GM21619 (cell line): Measurements from ENCODE around the gene RASL10A.
"Not testable (repeated sequence)": the region's sequence is repeated elsewhere in the genome, so short reads cannot be mapped to it uniquely, and the experiment has no call there.

Experiments used
- ATAC-seq: cut with Tn5 transposase; IDR thresholded peaks from one replicate; pipeline ENCODE4 v1.9.1; 2021; ENCODE audit not compliant: unreplicated experiment

Gene RASL10A, protein sequence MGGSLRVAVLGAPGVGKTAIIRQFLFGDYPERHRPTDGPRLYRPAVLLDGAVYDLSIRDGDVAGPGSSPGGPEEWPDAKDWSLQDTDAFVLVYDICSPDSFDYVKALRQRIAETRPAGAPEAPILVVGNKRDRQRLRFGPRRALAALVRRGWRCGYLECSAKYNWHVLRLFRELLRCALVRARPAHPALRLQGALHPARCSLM

GRCh38 chr22:29315286-29316140 is at the start of gene RASL10A:
Gene RASL10A (minus strand): TSS chr22:29315697. CDS start chr22:29315246, 451 bp downstream.
- ATAC-seq: no peak

DNA sequence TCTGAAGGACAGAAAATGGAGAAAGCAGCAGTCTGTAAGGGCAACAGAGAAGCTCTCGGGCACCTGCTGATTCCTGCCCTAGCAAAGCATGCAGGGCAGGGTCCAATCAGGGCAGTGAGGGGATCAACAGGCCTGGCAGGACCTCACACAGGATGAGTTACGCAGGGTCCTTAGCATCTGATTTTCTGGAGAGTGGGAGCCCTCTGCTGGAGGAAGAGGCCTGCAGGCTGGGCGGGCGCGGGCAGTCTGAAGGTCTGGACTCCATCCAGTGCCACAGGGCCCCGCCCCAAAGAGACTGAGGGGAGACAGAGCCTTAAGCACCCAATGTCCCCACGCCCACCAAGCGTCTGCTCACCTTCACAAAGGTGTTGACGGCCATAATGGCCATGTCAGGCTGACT is 44.0 kb upstream of the RASL10A start:
- no peak for ATAC-seq

DNA sequence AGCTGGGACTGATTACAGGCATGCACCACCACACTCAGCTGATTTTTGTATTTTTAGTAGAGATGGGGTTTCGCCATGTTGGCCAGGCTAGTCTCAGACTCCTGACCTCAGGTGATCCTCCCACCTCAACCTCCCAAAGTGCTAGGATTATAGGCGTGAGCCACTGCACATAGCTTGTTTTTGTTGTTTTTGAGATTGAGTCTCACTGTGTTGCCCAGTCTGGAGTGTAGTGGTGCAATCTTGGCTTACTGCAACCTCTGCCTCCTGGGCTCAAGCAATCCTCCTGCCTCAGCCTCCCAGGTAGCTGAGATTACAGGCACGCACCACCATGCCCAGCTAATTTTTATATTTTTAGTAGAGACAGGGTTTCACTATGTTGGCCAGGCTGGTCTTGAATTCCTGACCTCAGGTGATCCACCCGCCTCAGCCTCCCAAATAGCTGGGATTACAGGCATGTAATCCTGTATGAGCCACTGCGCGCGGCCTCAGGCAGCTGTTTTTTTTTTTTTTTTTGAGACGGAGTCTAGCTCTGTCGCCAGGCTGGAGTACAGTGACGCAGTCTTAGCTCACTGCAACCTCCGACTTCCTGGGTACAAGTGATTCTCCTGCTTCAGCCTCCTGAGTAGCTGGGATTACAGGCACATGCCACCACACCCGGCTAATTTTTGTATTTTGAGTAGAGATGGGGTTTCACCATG is 41.8 kb upstream of the RASL10A start:
- not testable (repeated sequence) for ATAC-seq

DNA sequence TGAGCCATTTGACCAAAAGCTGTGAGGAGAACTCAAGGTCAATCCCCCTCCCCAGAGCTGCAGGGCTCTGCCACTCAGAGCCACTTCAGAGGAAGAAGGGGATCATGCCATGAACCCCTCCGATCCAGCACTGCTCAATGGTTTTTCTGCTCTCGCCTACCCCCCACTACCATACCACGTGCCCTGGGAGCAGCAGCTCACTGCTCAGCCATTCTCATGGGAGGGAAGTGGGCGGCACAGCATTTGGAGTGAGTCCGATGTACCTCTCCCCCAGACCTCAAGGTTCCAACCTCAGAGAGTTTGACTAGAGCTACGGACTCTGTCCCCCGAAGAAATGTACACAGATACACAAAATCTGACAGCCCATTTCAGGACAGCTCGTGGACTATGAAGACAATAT is 38.4 kb upstream of the RASL10A start:
- no peak for ATAC-seq

- no peak for ATAC-seq
Measured at GRCh38 chr22:29353286-29353685, 37.8 kb upstream of the RASL10A start.

- ATAC-seq: no peak
Measured at GRCh38 chr22:29352778-29353177, 37.3 kb upstream of the RASL10A start.

GRCh38 chr22:29351891-29352290 is 36.4 kb upstream of the RASL10A start:
- no peak for ATAC-seq

DNA sequence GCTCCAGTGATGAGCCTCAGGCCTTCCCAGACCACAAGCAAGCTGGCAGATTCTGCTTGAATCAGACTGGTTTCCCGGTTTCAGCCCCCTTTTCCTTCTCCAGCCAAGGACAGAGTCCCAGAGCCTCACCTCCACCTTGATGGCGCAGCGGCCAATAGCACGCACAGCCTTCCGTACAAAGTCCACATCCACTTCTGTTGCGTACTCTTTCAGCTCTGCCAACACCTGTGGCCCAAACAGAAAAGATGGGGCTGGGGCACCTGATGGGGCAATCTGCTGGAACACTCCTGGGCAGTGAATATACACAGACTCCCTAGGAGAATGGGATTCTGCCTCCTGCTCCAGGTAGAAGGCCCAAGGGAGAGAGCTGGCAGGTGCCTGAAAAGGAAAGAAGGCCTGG is 35.5 kb upstream of the RASL10A start:
- ATAC-seq: no peak

GRCh38 chr22:29348956-29349355 is 33.5 kb upstream of the RASL10A start:
- ATAC-seq: no peak

DNA sequence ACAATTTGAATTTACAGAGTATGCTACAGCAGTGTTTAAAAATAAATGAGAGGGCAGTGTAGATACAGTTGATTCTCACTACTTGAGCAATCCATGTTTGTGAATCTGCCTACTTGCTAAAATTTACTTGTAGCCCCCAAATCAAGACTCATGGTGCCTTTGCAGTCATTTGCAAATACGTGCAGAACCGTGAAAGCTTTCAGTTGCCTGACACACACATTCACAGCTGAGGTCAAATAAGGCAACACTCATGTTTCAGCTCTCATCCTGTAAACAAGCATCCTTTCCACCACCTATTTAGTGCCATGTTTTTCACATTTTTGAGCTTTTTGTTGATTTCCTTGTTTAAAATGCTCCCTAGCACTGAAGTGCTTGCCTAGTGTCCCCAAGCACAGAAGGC is 32.5 kb upstream of the RASL10A start:
- ATAC-seq: no peak

- no peak for ATAC-seq
Measured at GRCh38 chr22:29346659-29347058, 31.2 kb upstream of the RASL10A start.

DNA sequence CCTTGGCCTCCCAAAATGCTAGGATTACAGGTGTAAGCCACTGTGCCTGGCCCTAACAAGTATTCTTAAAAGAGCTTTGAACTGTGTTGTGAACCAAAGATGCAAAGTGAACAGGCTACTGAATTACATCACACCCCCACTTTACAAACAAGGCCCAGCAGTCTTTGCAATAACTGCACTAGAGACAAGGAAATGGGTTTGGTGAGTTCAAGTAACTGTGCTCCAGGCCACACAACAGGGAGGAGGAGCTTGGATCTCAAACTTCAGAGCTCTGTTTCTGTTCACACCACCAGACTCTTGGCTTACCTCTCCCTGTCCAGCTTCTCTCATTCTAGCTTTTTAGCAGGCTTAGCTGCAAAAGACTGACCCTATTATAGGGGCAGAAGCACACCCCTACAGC is 30.4 kb upstream of the RASL10A start:
- no peak for ATAC-seq

DNA sequence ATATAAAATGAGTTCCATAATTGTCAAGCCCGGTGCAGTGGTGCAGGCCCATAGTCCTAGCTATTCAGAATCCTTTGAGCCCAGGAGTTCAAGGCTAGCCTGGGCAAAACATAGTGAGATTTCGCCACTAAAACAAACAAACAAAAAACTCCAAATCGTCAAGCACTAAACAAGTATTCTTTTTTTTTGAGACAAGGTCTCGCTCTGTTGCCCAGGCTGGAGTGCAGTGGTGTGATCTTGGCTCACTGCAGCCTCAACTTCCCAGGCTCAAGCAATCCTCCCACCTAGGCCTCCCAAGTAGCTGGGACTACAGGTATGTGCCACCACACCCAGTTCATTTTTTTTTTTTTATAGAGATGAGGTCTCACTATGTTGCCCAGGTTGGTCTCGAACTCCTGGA is 29.4 kb upstream of the RASL10A start:
- not testable (repeated sequence) for ATAC-seq

GRCh38 chr22:29344137-29344536 is 28.6 kb upstream of the RASL10A start:
- no peak for ATAC-seq

DNA sequence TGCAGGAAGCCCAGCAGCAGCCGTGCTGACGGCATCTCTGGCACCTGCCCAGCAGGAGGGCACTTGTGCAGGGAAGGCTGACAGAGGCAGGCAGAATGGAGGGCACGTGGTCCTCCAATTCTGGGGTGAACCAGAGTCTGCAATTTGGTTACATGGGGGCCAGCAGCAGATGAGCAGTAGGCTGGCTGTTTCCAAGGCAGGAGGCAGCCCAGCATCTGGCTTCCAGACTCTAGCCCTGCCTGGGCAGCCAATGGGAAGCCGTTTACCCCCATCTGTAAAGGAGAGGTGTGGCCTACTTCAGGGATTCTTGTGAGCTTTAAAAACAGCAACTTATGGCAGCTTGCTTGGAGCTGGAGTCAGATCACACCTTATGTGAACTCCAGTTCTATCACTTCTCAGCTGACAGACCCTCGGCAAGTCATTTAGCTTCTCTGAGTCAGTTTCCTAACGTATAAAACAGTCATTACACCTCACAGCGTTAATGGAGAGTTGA is 27.9 kb upstream of the RASL10A start:
- no peak for ATAC-seq

GRCh38 chr22:29342577-29343312 is 27.2 kb upstream of the RASL10A start:
- ATAC-seq: no peak

DNA sequence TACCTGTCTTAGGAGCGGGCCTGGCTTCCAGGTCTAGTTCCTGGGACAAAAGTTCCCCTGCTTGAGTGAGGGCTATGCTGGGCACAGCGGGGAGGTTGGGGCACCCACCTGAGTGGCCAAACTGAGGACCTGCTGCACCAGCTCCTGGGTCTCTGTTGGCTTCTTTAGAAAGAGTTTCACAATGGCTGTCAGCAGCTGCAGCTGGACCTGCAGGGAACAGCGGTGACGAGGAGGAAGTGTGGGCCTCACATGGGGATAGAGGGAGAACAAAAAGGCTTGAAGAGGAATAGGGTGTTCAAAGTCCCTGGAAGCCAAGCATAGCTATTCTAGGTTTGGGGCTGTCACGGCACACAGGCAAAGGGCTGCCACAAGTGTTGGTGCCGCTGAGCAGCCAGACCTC is 26.7 kb upstream of the RASL10A start:
- no peak for ATAC-seq

DNA sequence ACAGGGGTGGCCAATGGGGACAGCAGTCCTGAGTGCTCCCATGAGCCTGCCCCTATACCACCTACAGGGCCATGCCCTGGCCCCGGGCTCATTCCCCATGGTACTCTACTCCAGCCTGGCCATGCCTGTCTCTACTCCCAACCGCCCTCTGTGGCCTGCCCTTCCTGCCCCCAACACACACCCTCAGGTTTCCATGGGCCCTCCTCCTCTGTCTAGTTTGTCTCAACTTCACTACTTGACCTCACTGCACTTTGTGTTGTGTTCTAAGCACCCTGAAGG is 26.3 kb upstream of the RASL10A start:
- ATAC-seq: no peak

DNA sequence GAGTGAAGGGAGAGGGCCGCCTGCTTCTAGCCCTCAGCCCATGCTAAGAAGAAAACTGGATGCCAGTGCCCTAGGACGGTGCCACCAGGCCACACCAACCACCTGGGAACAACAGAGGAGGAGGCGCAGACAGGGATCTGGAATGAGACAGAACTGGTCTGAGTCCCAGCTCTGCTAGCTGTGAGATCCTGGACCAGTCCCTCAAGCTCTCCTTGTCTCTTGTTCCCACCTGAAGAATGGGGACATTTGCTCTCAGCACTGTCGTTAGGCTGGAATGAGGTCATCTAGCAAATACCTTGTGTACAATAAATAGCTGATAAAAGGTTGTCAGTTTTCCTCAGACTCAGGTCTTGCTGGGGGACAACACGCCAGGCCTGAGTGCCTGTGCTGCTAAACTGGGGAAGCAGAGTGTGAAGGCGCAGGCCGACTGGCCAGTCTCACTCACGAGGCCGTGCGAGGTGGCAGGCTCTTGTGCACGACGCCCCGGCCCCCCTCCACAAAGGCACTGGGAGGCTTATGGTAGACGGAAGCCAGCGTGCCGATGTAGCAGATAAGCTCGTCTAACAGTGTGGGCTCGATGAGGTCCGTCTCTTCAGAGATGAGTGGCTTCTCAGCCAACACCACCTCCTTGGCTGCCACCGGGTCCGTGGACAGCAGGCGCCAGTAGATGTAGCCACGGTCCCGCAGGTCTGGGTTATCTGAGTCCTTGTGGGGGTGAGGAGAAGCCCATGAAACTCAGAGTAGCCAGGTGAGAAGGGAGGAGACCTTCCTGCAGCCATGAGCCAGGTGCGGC is 25.8 kb upstream of the RASL10A start:
- no peak for ATAC-seq

DNA sequence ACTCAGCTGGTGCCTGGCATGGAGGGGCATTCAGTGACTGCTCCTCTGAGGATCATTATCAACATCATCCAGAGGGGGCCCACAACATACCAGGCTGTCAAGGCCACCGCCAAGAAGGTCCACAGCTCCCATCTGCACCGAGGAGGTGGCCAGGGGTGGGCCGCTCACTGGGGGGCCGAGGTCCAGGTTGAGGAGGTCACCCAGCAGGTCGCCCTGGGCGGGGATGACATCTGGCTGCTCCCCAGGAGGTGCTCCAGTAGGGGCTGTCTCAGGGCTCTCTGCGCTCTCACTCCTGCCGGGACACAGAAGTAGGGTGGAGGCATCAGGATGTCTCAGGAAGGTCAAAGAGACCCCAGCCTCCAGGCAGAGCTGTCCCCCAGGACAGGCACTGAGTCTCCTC is 25.1 kb upstream of the RASL10A start:
- ATAC-seq: no peak
